GM18873 (cell line): Measurements from ENCODE around the gene PCBP3.

Source experiments
- ATAC-seq: cut with Tn5 transposase; IDR thresholded peaks from one replicate; pipeline ENCODE4 v1.9.1; 2021; ENCODE audit warnings: mild to moderate bottlenecking, moderate library complexity, moderate number of reproducible peaks; ENCODE audit not compliant: unreplicated experiment, low FRiP score

The PCBP3 gene

DNA sequence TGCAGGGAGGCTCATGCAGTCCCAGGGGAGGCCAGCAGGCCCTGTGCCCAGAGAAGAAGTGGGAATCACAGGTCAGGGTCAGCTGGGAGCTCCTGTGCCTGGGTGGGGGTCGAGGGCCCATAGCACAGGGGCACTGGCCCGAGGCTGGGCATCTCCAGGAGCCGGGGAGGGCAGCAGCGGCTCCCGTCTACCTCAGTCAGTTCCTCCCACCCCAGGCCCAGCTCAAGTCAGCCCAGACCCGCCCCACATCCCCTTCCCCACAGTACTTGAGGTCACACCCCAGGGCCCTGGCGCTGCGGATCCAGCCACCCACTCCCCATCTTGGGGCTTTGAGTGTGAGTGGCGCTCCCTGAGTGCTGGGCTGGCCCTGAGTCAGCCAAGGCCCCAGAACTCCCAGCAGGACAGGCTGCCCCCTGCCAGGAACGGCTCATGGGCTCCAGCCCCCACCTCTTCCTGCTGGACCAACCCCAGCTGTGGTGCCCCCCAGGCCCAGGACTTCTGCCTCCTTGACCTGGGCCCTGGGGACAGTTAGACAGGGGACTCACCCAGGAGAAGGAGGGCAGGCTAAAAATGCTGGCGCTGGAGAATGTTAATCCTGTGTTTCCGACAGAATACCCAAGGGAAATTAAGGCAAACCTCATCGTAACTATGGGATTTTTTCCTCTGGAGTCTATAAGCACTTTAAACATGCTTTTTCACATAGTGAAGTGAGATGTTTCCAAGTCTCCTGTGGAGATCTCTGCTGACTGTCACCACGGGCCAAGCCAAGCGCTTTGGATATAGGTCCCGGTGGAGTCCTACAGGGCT, 269.3 kb downstream of the PCBP3 start:
- ATAC-seq = no peak

DNA sequence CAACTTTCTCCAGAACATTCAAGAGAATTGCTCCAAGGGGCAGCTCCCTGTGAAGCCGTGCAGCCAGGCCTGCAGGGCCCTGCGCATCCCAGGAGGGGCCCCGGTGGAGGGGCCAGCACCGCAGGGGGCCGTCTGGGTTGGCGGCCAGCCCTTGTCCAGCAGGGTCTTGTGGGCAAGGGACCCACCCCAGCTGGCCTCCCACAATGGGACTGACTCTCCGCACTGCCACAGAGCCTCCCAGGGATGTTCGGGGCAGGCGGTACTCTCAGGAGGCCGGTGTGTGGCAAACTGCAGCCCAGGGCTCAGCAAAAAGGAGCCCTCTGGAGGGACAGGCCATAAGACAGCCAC, 269.9 kb downstream of the PCBP3 start:
- no peak for ATAC-seq

DNA sequence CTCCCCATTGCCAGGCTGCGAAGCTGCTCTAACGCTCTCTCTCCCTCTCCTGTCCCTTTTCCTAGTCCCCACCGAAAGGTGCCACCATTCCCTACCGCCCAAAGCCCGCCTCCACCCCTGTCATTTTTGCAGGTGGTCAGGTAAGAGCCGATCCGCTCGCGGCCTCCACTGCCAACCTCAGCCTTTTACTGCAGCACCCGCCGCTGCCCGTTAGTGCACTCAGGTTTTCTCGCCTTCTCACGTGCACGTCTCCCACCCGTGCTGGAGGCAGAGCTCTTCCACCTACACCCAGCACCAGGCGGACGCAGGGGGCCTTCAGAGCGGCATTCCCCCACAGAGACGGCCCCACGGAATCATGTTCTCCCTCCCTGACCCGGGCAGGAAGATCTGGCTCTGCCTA, 270.4 kb downstream of the PCBP3 start:
- no peak for ATAC-seq

DNA sequence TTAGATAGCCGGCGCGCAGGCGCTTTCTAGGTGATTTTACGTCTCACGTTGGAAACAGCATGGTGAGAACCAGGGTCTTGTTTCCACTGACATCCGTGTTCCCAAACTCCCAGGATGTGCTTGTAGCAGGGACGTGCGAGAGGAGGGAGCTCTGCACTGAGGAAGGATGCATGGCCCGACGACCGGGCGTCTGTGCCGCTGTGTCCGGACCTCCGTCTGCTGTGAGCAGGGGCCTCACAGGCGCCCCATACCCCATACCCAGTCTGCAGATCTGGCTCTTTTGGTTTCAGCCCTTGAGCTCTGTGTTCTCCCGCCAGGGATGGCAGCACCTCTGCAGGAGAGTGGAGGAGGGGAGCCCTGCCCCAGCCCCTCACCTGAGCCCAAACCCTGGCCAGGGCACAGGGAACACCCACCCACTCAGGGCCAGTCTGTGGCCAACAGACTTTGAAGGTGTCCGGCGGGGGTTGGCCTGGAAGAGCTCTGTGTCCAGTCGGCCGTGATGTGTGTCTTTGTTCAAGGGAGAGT, 270.9 kb downstream of the PCBP3 start:
- no peak for ATAC-seq

DNA sequence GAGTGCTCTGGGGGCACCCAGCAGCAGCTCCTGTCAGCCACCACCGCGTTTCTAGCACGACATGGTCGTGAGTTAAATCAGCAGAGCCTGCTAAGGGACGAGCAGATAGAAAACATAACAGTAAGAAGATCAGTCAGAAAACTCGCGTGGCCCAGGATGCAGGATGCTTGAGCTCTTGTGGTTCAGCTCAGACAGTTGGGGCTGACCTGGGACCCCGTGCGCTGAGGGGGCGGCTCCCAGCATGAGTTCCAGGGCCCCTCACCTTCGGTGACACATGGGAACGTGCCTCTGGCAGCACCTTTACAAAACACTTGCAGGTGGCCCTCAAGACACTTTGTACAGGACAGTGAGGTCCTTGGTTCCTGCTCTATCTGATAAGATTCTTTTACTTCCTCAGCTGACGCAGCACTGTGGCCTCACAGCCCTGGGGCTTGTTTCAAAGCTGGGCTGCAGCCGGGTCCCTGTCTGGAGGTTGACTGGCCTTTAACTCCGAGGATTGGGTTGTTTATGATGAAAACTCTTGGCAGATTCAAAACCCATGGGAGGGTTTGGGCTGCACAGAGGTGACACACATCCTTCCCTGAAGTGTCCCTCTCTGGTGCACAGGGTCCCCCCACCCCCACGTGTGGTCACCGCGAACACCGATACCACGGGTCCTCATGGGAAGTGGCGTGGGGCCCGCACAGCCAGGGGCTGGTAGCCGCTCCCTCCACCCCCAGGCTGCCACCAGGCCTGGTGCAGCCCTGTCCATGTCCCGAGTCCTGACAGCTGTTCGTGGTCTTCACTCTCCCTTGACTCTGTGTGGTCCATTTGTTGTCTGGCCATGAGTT, 272.7 kb downstream of the PCBP3 start:
- ATAC-seq = no peak

DNA sequence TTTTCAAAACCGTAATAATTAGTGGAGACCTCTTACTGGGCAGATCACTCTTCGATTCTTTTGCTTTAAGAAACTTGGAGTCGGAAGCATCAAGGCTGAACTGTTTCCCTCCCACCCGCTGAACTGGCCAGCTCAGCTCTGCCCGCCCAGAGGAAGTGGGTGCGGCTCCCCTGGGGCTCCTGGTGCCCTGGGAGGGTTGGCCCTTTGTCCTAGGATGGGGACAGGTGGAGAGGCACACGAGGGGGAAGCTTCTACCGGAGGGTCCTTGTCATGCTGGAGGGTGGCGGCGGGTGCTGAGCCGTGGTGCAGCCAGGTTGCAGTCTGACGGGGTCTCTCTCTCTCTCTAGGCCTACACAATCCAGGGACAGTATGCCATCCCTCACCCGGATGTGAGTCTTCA, 273.7 kb downstream of the PCBP3 start:
- no peak for ATAC-seq

DNA sequence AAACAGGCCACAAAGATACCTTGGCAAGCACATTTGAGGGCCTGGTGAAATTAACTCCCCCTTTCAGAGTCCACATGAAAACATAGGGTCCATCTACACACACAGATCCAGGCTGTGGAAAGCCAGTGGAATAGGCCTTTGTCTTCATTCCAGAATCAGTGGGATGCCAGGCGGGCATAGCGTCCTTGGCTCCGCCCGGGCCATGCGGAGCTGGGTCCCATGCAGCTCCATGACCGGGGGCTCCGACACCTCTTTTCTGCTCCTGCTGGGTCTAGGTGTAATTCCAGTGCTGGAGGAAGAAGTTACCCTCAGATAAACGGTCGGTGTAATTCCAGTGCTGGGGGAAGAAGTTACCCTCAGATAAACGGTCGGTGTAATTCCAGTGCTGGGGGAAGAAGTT, 274.5 kb downstream of the PCBP3 start:
- no peak for ATAC-seq

DNA sequence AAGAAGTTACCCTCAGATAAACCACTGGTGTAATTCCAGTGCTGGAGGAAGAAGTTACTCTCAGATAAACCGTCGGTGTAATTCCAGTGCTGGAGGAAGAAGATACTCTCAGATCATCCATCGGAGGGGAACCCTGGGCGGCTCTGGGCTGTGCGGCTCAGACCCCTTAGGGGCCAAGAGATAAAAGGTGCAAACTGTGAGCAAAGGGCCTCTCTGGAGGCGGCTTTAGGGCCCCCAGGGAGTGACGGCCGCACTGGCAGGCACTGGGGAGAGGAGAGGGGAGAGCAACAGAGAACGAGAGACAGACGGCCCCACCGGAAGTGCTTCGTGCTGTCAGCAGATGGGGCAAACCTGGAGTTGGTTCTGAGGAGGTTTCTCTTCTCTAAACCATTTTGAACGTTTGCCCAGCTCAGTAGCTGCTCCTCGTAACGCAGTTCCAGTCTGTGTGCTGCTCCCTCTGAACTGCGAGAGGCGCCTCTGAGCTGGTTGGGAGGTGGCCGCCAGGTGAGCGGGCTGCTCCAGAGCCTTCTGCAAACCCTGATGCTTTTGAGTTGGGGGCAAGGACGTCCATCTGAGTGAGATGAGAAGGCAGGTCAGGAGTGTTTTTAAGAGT, 275.4 kb downstream of the PCBP3 start:
- no peak for ATAC-seq

DNA sequence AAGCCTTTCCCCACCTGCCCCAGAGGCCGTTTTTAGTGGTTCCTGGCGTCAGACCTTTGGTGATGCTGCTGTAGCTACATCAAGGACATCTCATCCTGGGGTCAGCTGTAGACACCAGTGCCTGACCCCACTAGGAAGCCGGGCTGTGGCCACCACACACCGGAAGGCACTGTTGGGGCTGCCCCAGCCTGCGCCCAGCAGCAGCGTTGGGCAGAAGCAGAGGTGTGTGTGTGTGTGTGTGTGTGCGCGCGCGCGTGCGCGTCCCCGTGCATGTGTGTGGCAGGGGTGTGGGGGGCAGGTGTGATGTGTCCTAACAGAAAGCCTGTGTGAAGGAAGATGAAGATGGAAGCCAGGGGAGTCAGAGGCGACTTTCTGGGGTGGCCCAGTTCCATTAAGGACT, 276.1 kb downstream of the PCBP3 start:
- no peak for ATAC-seq

DNA sequence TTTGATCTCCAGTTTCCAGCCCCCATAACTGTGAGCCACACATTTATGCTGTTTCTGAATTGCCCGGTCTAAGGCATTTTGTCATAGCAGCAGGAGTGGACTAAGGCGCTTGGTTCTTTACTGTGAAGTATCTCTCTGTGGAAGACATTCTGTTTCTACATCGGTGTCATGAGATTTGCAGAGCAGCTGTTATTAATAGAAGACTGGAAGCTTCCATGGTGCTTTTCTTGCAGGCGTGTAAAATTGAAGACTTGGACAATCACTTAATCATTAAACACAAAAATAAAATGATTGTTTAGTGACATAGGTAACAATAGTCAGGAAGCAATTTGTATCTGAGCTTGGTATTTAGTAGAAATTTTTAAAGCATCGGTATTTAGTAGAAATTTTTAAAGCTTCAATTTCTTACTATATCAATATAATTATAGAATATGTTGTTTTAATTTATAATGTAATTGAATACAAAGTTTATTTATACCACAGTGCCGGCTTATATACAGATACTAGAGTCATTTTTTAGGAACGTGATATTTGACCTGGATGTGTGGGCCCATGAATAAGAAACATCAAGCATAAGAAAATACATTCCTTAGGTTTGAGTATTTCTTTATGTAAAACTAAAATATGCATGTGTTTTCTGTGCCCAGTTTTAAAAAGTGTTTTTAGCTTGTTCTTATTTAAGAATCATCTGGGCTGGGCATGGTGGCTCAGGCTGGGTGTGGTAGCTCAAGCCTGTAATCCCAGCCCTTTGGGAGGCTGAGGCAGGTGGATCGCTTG, 277.5 kb downstream of the PCBP3 start:
- no peak for ATAC-seq

DNA sequence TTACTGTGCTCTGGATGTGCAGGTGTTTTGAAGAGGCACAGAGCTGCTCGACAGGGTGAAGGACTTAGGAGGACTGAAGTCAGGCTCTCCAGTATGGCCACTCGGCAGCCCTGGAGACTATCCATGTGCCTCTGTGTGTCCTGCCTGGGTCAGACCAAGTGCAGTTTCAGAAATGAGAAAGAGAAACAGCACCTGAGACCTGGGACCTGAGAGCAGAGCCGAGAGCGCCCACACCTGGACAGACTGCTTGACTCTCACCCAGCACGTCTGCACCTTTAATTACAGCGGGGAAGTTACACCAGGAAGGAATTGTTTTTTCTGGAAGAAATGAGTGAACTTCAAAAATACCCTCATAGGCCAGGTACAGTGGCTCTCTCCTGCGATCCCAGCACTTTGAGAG, 278.4 kb downstream of the PCBP3 start:
- ATAC-seq = no peak

DNA sequence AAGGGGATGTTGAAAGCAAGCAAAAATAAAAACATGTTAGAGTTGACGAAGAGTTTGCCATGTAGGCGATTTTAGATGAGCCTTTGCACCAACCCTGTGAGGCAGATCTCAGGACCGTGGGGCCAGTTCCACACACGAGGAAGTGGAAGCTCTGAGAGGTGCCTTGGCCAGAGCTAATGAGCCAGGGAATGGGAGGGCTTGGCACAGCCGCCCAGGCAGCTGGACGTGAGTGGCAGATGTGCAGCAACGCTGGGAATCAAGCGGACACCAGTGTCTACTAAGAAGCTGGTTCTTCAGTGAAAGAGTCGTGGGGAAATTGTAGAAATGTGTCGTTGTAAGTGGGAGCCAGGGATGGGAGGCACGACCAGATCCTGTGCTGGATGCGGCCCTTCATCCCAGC, 279.1 kb downstream of the PCBP3 start:
- ATAC-seq = no peak

DNA sequence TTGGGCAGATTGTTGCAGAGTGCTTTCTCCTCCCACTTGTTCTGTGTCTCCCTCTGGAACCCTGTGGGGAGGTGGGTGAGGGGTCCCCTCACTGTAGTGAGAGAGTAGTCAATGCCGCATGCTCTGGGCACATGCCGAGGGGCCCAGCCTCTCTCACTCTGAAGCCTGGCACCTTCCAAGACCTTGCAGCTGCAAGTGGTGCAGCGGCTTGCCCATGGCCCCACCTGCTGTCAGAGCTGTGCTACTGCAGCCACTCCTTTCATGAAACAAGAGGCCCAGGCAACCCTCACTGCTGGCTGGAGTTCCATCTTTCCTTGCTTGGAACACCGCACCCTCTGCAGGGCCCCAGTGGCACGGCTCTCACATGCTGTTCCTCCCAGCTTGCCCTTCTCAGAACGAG, 279.6 kb downstream of the PCBP3 start:
- no peak for ATAC-seq

DNA sequence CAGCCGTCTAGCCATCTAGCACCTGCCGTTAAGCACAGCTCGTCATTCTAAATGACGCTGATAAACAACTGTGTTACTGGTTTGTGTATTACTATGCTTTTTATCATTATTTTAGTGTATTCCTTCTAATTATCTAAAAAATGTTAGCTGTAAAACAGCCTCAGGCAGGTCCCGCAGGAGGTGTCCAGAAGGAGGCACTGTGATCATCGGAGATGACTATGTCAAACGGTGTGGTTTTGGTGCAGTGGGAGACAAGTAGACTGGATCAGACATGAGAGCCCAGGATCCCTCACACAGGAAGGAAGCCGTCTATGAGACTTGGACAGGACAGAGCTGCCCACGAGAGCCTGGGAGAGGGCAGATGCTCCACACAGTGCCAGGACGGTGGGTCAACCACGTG, 282.8 kb downstream of the PCBP3 start:
- ATAC-seq = no peak

DNA sequence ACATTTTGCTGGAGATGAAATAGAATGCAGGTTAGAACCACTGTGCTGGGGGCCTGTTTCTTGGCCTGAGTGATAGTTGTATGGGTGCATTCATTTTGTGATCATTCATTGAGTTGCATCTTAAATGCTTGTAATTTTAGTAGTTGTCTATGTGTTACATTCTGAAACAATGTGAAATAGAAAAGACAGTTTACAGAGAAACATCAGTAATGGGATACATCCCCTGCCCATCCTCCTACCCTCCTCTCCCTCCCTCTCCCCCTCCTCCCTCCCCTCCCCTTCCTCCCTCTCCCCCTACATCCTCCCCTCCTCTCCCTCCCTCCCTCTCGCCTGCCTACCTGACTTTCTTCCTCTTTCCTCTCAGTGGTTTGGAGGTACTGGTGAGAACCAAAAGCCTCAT, 283.5 kb downstream of the PCBP3 start:
- ATAC-seq = no peak

DNA sequence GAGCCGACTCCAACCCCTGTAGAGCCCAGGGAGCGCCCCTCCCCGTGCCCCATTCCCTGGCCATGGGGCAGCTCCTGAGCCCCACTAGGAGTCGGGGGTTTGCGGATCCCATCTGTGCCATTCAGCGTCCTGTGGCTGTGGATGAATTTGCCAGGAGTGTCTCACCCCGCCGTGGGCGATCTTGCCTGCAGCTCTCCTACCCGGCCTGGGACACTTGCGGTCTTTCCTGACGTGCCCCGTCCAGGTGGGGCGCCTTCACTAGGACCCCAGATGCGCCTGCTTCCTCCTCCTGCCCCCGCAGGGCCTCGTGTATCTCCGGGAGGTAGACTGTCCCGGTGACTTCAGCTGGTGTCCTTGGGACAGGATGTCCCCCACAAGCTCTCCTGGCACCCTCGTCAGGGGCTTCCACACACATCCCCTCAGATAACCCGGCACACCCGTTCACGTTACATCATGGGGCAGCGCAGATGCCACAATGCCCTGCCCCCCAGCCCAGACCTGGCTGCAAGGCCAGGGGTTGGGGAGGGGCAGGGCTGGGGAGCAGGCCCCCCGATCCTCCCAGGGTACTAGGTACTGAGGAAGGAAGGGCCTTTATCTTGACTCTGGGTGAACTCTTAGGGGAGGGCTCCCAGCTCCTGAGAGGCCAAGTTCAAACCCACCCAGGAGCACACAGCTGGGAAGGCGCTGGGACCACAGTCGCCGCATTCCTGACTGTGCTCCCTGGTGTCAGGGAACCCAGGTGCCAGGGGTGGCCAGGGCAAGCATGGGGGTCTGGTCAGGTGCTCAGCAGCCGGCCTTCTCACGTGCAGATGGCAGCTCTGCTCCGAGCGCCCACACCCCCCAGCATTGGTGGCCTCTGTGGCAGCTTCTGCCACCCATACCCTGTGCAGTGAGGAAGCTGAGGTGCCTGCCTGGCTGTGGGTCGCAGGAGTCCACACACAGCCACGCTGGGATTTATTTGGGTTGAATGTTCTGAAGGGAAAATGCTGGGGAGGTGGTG, 284.6 kb downstream of the PCBP3 start:
- no peak for ATAC-seq

DNA sequence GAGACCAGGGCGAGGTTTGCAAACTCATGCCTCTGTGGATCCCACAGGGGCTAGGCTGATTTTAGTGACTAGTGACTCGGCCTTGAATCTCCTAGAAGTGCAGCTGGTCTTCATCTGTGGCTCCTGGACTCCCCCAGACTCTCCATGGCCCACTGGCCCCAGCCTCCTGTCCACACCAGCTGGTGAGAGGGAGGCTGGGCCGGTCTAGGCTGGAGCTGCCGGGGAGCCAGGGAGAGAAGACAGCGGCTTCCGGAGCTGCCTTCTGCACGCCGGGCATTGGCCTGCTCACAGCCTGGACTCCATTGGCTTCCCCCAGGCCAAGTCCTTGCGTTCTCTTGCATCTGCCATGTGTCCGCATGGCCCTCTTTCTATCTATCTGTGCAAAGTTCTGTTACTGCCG, 285.9 kb downstream of the PCBP3 start:
- ATAC-seq = no peak

DNA sequence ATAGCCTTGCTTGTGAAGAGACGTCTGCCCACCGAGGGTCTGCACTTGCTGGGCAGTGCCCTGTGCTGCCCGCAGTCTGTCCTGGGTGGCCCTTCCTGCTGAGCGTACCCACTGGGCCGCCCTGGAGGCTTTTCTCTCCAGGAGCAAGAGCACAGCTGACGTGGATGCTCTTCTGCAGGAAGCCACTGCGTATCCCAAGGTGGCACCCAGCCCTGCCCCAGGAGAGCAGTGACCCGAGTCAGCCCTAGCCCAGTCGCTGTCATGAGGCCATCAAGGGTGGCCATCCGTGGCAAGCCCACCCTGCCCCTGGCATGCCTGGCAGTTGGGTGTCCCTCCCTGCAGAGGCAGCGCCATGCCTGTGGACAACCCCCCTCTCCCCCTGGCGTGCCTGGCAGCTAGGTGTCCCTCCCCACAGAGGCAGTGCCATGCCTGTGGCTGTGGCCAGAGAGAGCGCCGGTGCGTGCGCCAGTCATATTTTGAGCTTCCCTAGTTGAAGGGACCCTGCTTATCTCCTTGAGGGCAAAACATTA, 286.8 kb downstream of the PCBP3 start:
- no peak for ATAC-seq

DNA sequence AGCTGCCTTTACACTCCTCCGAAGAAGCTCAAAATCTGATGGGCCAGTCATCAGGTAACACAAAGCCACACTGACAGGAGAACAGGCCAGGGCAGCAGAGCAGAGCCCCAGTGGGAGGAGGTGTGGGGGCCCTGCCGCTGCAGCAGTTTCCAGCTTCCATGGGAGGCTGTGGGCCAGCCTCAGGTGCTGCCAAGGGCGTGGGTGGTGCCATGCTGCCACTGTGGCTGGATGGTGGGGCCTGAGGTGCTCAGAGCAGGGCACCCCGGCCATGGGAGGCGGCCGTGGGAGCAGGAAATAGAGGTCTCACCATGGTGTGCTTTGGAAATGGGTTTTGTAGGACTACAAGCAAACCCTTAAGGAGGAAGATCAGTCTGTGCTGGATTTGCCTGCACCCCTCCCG, 287.3 kb downstream of the PCBP3 start:
- no peak for ATAC-seq
